GM18868 (cell line): Measurements from ENCODE around the gene AKAP7.

ENCODE experiments used
- ATAC-seq: cut with Tn5 transposase; IDR thresholded peaks from one replicate; pipeline ENCODE4 v1.9.1; 2021; ENCODE audit warnings: mild to moderate bottlenecking, moderate library complexity; ENCODE audit not compliant: unreplicated experiment

Gene AKAP7

GRCh38 chr6:131197716-131198115 lies 62.4 kb downstream of the AKAP7 start:
- ATAC-seq = no peak

DNA sequence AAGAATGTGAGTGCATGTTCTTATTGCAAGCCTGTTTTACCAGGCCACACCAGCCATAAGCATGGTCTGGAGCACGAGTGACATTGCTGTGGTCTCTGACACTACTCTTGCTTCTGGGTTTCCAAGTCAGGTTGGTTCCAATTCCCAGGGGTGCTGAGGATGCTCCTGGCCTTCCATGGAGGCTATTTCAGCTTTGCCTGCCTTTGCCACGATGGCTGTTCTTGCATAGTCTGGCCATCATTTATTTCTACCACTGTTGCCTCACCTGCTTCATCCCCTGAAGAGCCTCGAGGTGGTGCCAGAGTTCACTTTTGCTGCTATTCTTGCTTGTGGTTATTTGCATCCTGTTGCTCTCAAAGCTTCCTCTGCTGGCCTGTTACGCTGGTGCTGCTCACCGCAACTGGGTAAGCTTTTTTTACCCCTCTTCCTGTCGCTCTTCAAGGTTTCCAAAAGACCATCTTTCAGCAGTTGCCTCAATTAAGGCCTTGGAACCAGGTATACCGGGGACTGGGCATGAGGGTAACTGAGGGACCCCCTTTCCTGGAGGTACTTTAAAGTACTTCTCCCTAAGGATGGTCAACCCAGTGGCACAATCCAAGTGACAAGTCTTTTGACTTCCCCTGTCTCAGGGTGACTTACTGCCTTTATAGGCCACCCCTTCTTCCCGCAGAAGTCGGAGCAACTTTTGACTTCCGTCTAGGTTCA lies 64.5 kb downstream of the AKAP7 start:
- ATAC-seq = peak; percentile 100

DNA sequence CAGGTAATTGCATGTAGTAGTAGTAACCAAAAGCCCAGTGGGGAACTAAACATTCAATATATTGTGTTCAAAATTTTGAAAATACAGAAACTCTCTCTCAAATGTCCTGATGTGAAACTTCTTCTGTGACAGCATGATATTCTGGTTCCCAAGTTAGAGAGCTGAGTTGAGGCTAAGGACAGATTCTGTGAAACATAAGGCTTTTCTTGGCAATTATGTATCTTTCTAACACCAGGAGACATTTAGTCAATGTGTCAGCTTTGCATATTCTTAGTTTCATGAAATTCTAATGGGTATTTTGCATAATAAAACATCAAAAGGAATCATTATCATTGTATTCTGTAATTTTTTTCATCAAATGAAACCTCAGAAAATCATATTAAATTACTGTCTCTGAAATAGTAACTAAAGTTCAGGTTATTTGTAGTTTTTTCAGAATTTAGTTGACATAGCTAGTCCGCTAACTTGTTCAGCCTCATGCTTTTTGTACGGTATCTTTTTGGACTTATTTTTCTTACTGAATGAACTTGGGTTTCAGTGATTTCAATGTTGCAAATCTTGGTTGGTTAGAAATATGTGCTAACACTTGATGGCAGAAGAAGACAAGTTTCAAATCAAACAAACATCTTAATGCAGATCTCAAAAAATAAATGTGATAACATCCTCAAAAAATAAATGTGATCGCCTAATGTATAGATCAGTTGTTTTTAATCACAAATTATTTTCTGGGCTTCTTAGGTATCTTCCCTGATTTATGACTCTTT lies 70.4 kb downstream of the AKAP7 start:
- no peak for ATAC-seq

- no peak for ATAC-seq
These were observed 71.4 kb downstream of the AKAP7 start for GRCh38 chr6:131206463-131207251.

DNA sequence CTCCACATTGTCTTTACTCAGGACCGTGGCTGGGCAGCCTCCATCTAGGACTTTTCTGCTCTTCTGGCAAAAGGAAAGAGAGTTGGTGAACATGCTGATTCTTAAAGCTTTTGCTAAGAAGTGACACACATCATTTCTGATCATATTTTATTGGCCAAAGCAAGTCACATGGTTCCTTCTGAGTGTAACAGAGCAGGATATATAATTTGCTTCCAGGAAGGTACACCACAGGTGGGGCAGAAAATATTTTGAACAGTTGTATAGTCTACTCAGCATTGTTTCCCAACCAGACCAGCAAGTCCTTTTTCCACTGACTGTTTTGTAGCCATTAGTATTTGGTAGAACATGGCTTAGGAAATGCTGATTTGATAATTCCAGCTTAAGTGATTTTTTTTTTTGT lies 73.5 kb downstream of the AKAP7 start:
- ATAC-seq = no peak

DNA sequence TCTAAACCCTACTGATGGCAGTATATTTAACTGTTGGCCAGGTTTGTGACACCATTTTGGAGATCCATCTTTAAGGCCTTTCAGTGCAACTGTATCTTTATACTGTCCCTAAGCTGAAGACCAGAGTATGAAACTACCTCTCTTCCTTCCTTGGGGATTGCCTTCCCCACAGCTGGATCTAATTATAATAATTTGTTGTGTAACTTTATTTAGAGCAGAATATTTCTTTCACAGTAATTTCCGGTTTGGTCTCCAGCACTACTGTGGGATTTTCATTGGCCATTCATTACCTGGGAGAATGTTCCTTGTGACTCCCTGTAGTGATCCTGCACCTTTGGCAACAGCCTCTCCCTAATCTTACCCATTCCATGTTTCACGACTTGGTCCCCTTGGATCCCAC lies 75.2 kb downstream of the AKAP7 start:
- no peak for ATAC-seq

GRCh38 chr6:131212024-131212423 lies 76.8 kb downstream of the AKAP7 start:
- ATAC-seq = no peak

DNA sequence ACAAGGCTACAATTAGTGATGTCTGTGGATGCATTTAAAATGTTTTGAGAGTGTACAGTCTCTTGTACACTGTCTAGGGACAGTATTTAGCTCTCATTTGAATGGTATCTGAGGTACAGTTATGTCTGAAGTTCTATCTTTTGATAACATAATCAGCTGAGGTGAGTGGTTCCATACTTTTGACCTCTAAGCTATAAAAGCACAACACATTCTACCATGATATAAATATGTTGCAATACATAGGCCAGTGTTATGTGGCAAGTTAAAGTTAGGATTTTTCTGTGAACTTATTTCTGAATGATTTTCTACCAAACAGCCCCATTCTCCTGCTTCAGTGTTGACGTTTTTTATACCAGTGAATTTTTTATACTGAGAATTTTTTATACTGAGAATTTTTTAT lies 77.6 kb downstream of the AKAP7 start:
- ATAC-seq = no peak

- no peak for ATAC-seq
These were observed 78.3 kb downstream of the AKAP7 start for GRCh38 chr6:131213501-131213990.

DNA sequence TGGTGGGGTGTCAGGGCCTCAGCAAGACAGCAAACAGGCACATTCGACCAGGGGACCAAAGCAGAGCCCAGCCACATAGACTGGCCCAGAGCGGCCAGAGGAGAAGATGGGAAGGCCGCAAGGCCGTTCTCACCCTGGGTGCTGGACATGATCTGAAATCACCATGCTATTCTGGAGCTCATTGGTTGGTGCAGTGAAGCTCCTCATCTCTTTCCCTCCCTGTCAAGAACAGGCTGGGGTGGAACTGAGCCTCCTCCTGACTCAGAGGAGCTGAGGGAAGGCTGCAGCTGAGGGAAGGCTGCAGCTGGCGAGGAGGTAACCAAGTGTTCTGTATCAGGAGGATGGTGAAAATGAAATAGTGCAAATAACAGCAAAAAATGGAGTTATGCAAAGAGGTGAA lies 80.0 kb downstream of the AKAP7 start:
- ATAC-seq = no peak

- ATAC-seq = no peak
These were observed 81.0 kb downstream of the AKAP7 start for GRCh38 chr6:131216246-131216645.

DNA sequence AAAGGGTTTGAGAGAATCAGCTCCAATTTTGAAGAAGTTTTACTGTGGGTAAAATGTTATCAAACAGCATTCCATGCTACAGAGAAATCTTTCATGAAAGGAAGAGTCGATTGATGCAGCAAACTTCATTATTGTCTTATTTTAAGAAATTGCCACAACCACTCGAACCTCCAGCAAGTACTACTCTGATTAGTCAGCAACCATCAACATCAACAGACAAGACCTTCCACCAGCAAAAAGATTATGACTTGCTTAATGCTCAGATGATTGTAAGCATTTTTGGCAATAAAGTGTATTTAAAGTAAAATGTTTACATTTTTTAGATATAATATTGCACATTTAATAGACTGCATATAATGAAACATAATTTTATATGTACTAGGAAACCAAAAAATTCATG lies 87.5 kb downstream of the AKAP7 start:
- no peak for ATAC-seq

GRCh38 chr6:131223416-131223815 lies 88.1 kb downstream of the AKAP7 start:
- ATAC-seq = no peak

GRCh38 chr6:131225127-131225526 lies 89.9 kb downstream of the AKAP7 start:
- no peak for ATAC-seq

DNA sequence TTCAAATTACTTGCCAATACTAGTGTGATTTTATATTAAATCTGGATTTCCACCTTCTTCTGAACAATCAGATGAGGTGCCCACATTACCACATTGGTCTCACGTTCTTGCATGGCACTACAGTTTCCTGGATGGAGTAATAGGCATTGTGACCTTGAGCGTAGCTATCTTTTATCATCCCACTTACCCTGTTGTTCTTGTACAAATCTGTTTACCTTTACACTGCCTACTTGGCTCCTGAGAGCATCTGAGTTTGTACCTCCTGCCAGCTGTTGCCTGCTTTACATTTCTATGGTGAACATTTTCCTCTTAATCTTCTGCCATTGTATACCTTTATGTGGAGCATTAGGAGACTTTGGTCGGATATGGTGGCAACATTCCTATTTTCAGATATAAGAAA lies 90.7 kb downstream of the AKAP7 start:
- no peak for ATAC-seq

- ATAC-seq = no peak
These were observed 91.3 kb downstream of the AKAP7 start for GRCh38 chr6:131226459-131227157.

GRCh38 chr6:131227158-131227543 lies 91.9 kb downstream of the AKAP7 start:
- no peak for ATAC-seq

DNA sequence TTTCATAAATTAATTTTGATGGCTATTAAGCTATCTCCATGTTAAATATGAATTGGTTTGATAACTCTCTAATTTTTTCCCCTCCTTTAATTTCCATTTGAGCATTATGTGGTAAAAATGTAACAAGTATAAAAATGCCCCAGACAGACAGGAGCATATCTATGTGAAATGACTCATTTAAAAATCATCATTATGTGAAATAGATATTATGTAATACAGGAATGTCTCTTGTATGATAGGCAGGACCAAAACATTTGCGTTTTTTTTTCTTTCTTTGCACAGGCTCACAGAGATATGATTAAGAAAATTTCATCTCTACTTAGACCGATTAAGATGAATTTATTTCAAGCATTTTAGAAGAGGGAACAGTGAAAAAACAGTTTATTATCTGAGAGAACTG lies 95.8 kb downstream of the AKAP7 start:
- ATAC-seq = no peak

DNA sequence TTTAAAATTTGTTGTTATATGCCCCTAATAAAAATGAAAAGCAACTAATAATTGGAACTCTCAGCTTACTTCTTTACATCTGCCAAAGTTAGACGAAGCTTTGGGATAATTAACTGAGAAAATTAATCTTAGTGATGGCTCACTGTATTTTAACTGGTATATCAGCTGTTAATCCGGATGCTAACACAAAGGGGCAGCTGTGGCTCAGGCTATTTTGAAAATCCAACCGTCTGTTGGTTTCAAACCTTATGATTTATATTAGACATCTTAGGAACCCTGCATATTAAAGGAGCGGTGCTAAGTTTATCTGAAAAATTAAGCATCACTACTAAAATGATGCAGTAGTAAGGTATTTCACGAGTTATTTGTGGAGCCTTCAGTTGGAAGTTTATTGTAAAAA lies 96.6 kb downstream of the AKAP7 start:
- no peak for ATAC-seq

DNA sequence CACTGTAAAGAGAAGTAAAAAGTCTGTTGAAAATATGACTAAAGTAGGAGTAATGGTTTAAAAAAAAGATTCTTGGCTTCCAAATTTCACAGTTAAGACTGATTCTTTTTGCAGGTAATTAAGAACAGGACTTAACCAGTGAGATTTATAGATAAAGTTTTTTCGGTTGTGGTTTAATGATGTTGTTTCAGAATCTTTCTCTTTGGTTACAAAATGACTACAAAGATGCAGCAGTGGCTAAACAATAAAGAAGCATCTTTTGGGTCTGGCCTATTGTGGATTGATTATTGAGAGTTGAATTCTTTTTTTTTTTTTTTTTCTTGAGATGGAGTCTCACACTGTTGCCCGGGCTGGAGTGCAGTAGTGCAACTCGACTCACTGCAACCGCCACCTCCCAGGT lies 109.7 kb downstream of the AKAP7 start:
- no peak for ATAC-seq

- ATAC-seq = peak; percentile 51
These were observed 114.9 kb downstream of the AKAP7 start for GRCh38 chr6:131250122-131250521.
